Activated CD8-positive, alpha-beta memory T cell treated with anti-CD3 and anti-CD28 coated beads for 24 hours (primary cell): Measurements from ENCODE around the gene HRH1.
"Not testable (repeated sequence)": the region's sequence is repeated elsewhere in the genome, so short reads cannot be mapped to it uniquely, and the experiment has no call there.

Experiments
- DNase-seq: peaks from one replicate; pipeline ENCODE4 v3.0.0-alpha.2; 2020

The HRH1 gene

GRCh38 chr3:11173828-11174465 is 19.7 kb downstream of the HRH1 start:
- no peak for DNase-seq

- no peak for DNase-seq
Observed at GRCh38 chr3:11178421-11178820, 24.1 kb downstream of the HRH1 start.

GRCh38 chr3:11184328-11184969 is 30.2 kb downstream of the HRH1 start:
- not testable (repeated sequence) for DNase-seq

- no peak for DNase-seq
Observed at GRCh38 chr3:11185144-11185543, 30.9 kb downstream of the HRH1 start.

- DNase-seq, result no peak
Observed at GRCh38 chr3:11185564-11186317, 31.4 kb downstream of the HRH1 start.

GRCh38 chr3:11186318-11186692 is 32.0 kb downstream of the HRH1 start:
- no peak for DNase-seq

GRCh38 chr3:11186771-11187191 is 32.5 kb downstream of the HRH1 start:
- DNase-seq, result no peak

- DNase-seq, result no peak
Observed at GRCh38 chr3:11187681-11188080, 33.4 kb downstream of the HRH1 start.

- DNase-seq, result no peak
Observed at GRCh38 chr3:11188231-11188630, 33.9 kb downstream of the HRH1 start.

GRCh38 chr3:11195201-11195600 is 40.9 kb downstream of the HRH1 start:
- no peak for DNase-seq

GRCh38 chr3:11195721-11196332 is 41.5 kb downstream of the HRH1 start:
- DNase-seq, result peak; percentile 63

- DNase-seq, result no peak
Observed at GRCh38 chr3:11197484-11197883, 43.2 kb downstream of the HRH1 start.

GRCh38 chr3:11198070-11198469 is 43.8 kb downstream of the HRH1 start:
- no peak for DNase-seq

- no peak for DNase-seq
Observed at GRCh38 chr3:11198495-11198894, 44.2 kb downstream of the HRH1 start.

- no peak for DNase-seq
Observed at GRCh38 chr3:11199902-11200845, 45.9 kb downstream of the HRH1 start.

- DNase-seq, result no peak
Observed at GRCh38 chr3:11201251-11202019, 47.1 kb downstream of the HRH1 start.

GRCh38 chr3:11203961-11204360 is 49.7 kb downstream of the HRH1 start:
- DNase-seq, result no peak

GRCh38 chr3:11204697-11205348 is 50.5 kb downstream of the HRH1 start:
- DNase-seq, result no peak

GRCh38 chr3:11205881-11206280 is 51.6 kb downstream of the HRH1 start:
- not testable (repeated sequence) for DNase-seq

- DNase-seq, result no peak
Observed at GRCh38 chr3:11206316-11206715, 52.0 kb downstream of the HRH1 start.

- DNase-seq, result no peak
Observed at GRCh38 chr3:11206953-11207352, 52.7 kb downstream of the HRH1 start.
